ENCODE data around the gene CD209. TPM values are rescaled to one million over a fixed set of nuclear protein-coding genes. Genes with fewer than 3 reads are reported as not detected.

The CD209 gene
- total RNA-seq, 1 experiment from 2014 or later = not detected

DNA sequence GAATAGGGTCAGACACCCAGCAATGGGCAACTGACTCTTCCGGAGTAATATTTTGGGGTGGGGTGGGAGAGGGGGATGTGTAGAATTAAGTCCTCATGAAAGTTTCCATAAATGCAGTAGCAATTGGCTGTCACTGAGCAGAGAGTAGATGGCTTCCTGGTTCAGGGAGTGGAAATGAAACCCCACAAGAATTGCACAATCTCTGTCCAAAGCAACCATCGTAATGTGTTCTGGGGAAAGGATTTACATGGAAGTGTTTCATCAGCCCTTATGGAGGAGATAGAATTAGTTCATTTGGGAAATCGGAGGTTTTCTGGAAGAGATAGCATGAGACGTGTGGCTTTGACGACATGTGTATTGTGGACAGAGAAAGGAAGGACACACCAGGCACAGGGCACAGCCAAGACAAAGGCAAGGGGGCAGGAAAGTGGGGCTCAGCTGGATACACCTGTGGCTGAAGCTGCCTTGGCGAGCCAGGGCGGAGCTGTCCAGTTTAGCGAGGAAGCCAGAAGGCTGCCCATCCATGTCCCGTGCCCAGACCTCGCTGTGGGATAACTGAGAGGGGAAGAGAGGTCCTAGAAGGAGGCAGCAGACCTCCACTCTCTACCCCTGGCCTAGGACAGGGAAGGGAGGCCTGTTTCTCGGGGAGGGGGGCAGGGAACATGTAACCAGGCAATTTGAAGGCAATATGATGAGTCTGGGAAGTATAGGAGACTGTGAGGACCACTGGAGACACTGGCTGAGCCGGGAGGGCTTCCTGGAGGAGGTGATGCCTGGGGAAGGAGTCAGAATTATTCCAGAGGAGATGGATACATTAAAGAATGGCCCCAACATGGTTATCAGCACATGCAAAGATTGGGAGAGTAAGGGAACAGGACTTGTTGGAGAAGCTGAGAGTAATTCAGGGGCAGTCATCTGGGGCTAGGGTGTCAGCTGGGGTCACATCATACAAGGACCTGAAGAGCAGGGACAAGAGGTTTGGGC lies 12.8 kb downstream of the CD209 start:
- POLR2A ChIA-PET = no interaction called here
- Histone ChIP-seq H3K79me2 (ENCODE audit: insufficient read depth, low read length) (no peaks in the 10 kb centered on the region), H4K20me1 (ENCODE audit: insufficient read depth) (no peaks in the 10 kb centered on the region), H3K27ac (ENCODE audit: low read depth, low read length) (no peak overlapping the region), H3K4me2 (ENCODE audit: low read length) (no peak overlapping the region), H3K9me2 (ENCODE audit: insufficient read depth) (no peaks in the 10 kb centered on the region), H2AFZ (ENCODE audit: low read depth, low read length, poor library complexity, severe bottlenecking) (no peak overlapping the region), H3K36me3 (ENCODE audit: control insufficient read depth in 1 of 2, insufficient read depth in 2 of 2, low read length in 2 of 2) (no peaks in the 10 kb centered on the region), H3K9me3 (ENCODE audit: control insufficient read depth in 1 of 2, insufficient read depth in 1 of 2, low read depth in 1 of 2, low read length in 2 of 2) (no peaks in the 10 kb centered on the region), H3K27me3 (ENCODE audit: insufficient read depth, low read length) (peaks cover 29% of the 10 kb centered on the region), H3K9ac (ENCODE audit: low read length) (no peak overlapping the region), H3K4me1 (ENCODE audit: control insufficient read depth in 1 of 2, insufficient read depth in 2 of 2, low read length in 2 of 2) (no peaks in the 10 kb centered on the region), H3K4me3 (replicated peaks in 1 of 2; ENCODE audit: low read depth in 1 of 2, low read length in 2 of 2) (no peak overlapping the region)
- CTCF ChIA-PET = no interaction called here
- DNase-seq (ENCODE audit: low read depth, low spot score) (no peak), ATAC-seq (no peak)
- TF ChIP-seq TCF7L2 (IDR thresholded peaks at IDR 0.05; ENCODE audit: borderline replicate concordance, extremely low read depth, insufficient read depth, insufficient read length) (no peak), RAD21 (IDR thresholded peaks at IDR 0.05; ENCODE audit: low read depth) (no peak), CBX3 (IDR thresholded peaks at IDR 0.05; ENCODE audit: low read depth) (no peak), SP1 (IDR thresholded peaks at IDR 0.05; ENCODE audit: low read depth) (no peak), JUND (IDR thresholded peaks at IDR 0.05) (no peak), FOSL1 (IDR thresholded peaks at IDR 0.05; ENCODE audit: low read depth) (no peak), EZH2 (IDR thresholded peaks at IDR 0.05) (no peak), POLR2A (IDR thresholded peaks at IDR 0.05; ENCODE audit: borderline replicate concordance, extremely low read depth, insufficient read depth, insufficient read length) (no peak), EGR1 (IDR thresholded peaks at IDR 0.05; ENCODE audit: low read depth) (no peak), SRF (IDR thresholded peaks at IDR 0.05; ENCODE audit: low read depth) (no peak)
- TF ChIP-seq, protein P1, sequence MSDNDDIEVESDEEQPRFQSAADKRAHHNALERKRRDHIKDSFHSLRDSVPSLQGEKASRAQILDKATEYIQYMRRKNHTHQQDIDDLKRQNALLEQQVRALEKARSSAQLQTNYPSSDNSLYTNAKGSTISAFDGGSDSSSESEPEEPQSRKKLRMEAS (IDR thresholded peaks at IDR 0.05) = no peak
- TF ChIP-seq, protein P2, sequence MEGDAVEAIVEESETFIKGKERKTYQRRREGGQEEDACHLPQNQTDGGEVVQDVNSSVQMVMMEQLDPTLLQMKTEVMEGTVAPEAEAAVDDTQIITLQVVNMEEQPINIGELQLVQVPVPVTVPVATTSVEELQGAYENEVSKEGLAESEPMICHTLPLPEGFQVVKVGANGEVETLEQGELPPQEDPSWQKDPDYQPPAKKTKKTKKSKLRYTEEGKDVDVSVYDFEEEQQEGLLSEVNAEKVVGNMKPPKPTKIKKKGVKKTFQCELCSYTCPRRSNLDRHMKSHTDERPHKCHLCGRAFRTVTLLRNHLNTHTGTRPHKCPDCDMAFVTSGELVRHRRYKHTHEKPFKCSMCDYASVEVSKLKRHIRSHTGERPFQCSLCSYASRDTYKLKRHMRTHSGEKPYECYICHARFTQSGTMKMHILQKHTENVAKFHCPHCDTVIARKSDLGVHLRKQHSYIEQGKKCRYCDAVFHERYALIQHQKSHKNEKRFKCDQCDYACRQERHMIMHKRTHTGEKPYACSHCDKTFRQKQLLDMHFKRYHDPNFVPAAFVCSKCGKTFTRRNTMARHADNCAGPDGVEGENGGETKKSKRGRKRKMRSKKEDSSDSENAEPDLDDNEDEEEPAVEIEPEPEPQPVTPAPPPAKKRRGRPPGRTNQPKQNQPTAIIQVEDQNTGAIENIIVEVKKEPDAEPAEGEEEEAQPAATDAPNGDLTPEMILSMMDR (IDR thresholded peaks at IDR 0.05 in 2 of 3, conservative IDR thresholded peaks at IDR 0.05 in 1 of 3; ENCODE audit: borderline replicate concordance in 1 of 3, insufficient read depth in 1 of 3, low read depth in 2 of 3, low read length in 2 of 3) = no peak
- TF ChIP-seq, protein P3, sequence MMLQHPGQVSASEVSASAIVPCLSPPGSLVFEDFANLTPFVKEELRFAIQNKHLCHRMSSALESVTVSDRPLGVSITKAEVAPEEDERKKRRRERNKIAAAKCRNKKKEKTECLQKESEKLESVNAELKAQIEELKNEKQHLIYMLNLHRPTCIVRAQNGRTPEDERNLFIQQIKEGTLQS (IDR thresholded peaks at IDR 0.05) = no peak
- intact Hi-C loops (cut with micrococcal nuclease) = no loop called here
- RAD21 ChIA-PET (ENCODE audit: low non-redundant PET in 1 of 2, low total read pairs in 2 of 2, uncharacterized antibody in 2 of 2, unreplicated experiment in 2 of 2) = no interaction called here
- BruUV-seq (replicated peaks) = no TSS peak

Data from HCT116 (cell line).